GM21737 (cell line): ENCODE results near the gene GARS1.

Source experiments
- ATAC-seq: cut with Tn5 transposase; IDR thresholded peaks from one replicate; pipeline ENCODE4 v1.9.1; 2021; ENCODE audit warnings: mild to moderate bottlenecking, moderate library complexity; ENCODE audit not compliant: unreplicated experiment

GARS1 gene

GRCh38 chr7:30654296-30655090 lies 59.8 kb downstream of the GARS1 start:
- ATAC-seq: no peak

- no peak for ATAC-seq
Observed at GRCh38 chr7:30655096-30655970, 60.7 kb downstream of the GARS1 start.

- no peak for ATAC-seq
Observed at GRCh38 chr7:30656006-30656957, 61.6 kb downstream of the GARS1 start.

- no peak for ATAC-seq
Observed at GRCh38 chr7:30657131-30657530, 62.5 kb downstream of the GARS1 start.

GRCh38 chr7:30658479-30659074 lies 63.9 kb downstream of the GARS1 start:
- no peak for ATAC-seq

- ATAC-seq: no peak
Observed at GRCh38 chr7:30659312-30659711, 64.6 kb downstream of the GARS1 start.

- ATAC-seq: no peak
Observed at GRCh38 chr7:30660331-30661255, 65.9 kb downstream of the GARS1 start.

GRCh38 chr7:30661926-30662325 lies 67.2 kb downstream of the GARS1 start:
- ATAC-seq: no peak

- no peak for ATAC-seq
Observed at GRCh38 chr7:30662431-30662939, 67.8 kb downstream of the GARS1 start.

- ATAC-seq: no peak
Observed at GRCh38 chr7:30663414-30663813, 68.7 kb downstream of the GARS1 start.

GRCh38 chr7:30664184-30664885 lies 69.7 kb downstream of the GARS1 start:
- ATAC-seq: no peak

- ATAC-seq: no peak
Observed at GRCh38 chr7:30665043-30665442, 70.4 kb downstream of the GARS1 start.

- ATAC-seq: no peak
Observed at GRCh38 chr7:30665449-30665848, 70.8 kb downstream of the GARS1 start.

- no peak for ATAC-seq
Observed at GRCh38 chr7:30667172-30667571, 72.5 kb downstream of the GARS1 start.

GRCh38 chr7:30668102-30668501 lies 73.4 kb downstream of the GARS1 start:
- no peak for ATAC-seq

GRCh38 chr7:30671793-30672465 lies 77.3 kb downstream of the GARS1 start:
- no peak for ATAC-seq

GRCh38 chr7:30674420-30674819 lies 79.7 kb downstream of the GARS1 start:
- ATAC-seq: no peak

- no peak for ATAC-seq
Observed at GRCh38 chr7:30674876-30675275, 80.2 kb downstream of the GARS1 start.
